ENCODE measurements around the gene CELSR1.
A peak's percentile ranks its signal among the peaks of the same experiment; 100 is the strongest.

The CELSR1 gene

GRCh38 chr22:46551996-46552395 lies 14.6 kb upstream of the CELSR1 start:
- DNase-seq (ENCODE audit: low read depth in 2 of 3, low spot score in 2 of 3), result no peak

GRCh38 chr22:46551321-46551720 lies 13.9 kb upstream of the CELSR1 start:
- DNase-seq (ENCODE audit: low read depth in 2 of 3, low spot score in 2 of 3), result no peak

DNA sequence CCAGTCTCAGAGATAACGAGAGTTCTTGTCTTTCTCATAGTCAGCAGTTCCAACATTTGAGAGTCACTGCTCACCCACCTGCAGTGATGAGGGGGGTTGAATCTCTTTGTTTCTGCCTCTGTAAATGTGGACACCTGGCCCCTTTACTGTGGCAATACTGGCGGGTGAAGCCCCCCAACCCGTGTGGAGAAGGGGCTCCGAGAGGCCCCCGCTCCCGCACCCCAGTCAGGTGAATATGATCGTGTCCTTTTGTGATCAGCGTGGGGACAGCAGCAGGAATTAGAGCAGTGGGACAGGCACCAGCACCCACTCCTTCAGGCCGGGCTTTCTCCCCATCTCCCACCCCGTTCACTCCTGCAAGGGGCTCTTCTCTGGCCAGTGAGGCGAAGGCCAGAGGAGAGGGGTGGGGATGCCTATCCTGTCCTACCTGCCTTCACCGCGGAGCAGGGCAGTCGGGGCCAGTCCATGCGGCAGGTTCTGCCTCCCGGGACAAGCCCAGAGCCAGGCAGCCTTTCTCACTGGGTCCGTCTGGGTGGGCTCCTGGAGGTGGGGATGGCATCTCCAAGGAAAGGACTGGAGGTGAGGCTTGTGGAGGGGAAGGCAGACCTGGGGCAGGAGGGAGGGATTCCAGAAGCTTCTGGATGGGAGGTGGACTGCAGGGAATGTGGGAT lies 12.7 kb upstream of the CELSR1 start:
- DNase-seq (ENCODE audit: low read depth in 2 of 3, low spot score in 2 of 3), result no peak

- DNase-seq (ENCODE audit: low read depth in 2 of 3, low spot score in 2 of 3), result no peak
Observed at GRCh38 chr22:46549563-46549840, 12.1 kb upstream of the CELSR1 start.

GRCh38 chr22:46547883-46548244 lies 10.4 kb upstream of the CELSR1 start:
- DNase-seq (ENCODE audit: low read depth in 2 of 3, low spot score in 2 of 3), result no peak

GRCh38 chr22:46547179-46547882 lies 9.9 kb upstream of the CELSR1 start:
- DNase-seq (ENCODE audit: low read depth in 2 of 3, low spot score in 2 of 3), result no peak

DNA sequence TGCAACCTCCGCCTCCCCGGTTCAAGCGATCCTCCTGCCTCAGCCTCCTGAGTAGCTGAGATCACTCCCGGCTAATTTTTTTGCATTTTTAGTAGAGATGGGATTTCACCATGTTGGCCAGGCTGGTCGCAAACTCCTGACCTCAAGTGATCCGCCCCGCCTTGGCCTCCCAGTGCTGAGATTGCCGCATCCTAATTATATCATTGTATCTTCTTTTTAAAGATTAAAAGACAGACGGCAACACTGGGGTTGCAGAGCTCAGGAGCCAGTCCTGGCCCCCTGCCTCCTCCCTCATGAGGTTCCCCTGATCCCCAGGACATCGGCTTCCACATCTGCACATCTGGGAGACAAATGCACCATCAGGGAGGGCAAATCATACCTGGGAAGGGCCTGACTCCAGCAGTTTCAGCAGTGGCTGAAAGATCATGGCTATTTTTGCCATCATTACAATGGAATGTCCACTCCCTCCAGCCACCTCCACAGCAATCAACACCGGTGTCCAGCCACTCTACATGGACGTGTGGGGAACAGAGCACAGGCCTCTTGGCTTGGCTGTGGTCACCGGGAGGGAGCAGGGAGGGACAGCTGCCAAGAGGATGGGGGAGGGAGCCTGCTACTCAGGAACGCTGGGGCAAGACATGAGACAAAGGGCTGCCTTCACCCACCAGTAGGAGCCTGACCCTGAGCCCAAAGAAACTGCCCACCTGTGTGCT lies 9.2 kb upstream of the CELSR1 start:
- DNase-seq (ENCODE audit: low read depth in 2 of 3, low spot score in 2 of 3), result no peak

GRCh38 chr22:46545086-46545792 lies 7.8 kb upstream of the CELSR1 start:
- no peak for DNase-seq (ENCODE audit: low read depth in 2 of 3, low spot score in 2 of 3)

DNA sequence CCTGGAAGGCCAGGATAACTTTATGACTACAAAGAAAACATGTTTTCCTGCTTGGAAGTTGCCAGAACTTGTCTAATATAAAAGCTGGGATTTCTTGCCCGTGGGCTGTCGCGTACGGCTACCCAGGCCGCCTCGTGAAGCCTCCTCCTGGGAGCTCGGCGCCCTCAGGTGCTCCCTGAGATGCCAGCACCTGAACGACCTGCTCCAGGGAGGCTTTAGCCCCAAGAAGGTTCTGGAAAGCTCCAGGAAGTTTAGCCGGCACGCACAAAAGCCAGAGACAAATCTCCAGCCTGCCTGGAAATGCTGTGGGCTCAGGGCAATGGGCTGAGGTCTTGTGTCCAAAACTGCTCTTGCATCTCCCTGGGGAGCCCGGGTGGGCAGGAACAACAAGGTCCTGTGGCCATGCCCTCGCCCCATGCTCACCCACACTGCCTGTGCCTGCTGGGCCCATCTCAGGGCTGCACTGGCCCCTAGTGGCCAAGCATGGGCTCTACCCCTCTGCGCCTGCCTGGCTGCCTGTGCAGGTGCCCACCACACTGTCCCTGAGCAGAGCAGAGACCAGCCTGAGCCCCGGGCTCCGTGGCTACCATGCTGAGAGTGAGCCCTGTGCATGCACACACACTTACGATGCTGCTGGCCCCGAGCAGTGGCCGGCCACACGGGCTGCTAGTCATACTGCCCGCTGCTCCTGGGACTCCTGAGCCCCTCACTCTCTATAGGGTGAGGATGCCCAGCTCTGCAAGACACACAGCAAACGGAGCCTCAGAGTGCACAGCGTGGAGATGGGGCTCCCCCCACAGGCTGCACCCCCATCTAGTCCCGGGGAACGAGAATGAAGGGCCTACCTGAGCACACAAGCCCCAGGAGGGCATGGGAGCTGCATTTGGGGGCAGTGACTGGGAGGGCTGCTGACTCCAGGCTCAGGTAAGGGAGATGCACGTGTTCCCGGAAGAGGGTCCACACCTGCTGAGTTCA lies 4.9 kb upstream of the CELSR1 start:
- peak; percentile 43 to 46 (median 45) for DNase-seq (ENCODE audit: low read depth in 2 of 3, low spot score in 2 of 3)

- no peak for DNase-seq (ENCODE audit: low read depth in 2 of 3, low spot score in 2 of 3)
Observed at GRCh38 chr22:46541536-46541935, 4.1 kb upstream of the CELSR1 start.

- no peak for DNase-seq (ENCODE audit: low read depth in 2 of 3, low spot score in 2 of 3)
Observed at GRCh38 chr22:46540874-46541273, 3.5 kb upstream of the CELSR1 start.

DNA sequence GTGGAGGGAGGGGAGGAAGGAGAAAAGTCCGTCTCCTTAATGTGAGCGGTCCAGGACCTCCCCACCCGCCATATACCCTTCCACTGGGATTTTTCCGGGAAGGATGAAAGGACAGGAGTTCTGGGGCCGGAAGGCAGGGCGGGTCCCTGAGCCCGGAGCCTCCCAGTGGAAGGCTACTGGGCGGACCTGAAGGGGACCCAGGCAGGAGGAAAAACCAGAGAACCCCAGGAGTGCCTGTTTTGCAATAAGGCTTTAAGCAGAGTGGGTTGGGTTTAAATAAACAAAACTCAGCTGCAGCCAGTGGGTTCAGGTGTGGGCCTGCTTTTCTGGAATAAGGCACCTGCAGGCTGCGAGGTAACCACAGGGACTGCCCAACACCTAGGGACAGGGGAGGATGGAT lies 1.7 kb upstream of the CELSR1 start:
- DNase-seq (ENCODE audit: low read depth in 2 of 3, low spot score in 2 of 3), result no peak

DNA sequence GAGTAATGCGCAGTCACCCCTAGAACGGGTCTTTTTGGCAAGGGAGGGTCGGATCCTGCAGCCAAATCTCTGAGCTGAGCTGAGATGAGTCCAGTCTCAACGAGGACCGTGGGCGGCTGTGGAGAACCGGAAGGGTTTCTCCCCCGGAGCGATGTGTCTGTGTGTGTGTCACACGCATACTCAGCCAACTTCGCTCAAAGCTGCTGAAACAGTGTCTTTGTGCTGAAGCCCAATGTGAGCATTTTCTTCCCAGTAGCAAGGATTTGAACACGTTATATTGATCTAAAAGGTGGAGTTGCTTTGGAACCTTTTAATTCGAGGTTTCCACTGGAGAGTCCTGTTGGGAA lies 1.4 kb upstream of the CELSR1 start:
- no peak for DNase-seq (ENCODE audit: low read depth in 2 of 3, low spot score in 2 of 3)

- no peak for DNase-seq (ENCODE audit: low read depth in 2 of 3, low spot score in 2 of 3)
Observed at GRCh38 chr22:46537946-46538813, 760 bp upstream of the CELSR1 start.

DNA sequence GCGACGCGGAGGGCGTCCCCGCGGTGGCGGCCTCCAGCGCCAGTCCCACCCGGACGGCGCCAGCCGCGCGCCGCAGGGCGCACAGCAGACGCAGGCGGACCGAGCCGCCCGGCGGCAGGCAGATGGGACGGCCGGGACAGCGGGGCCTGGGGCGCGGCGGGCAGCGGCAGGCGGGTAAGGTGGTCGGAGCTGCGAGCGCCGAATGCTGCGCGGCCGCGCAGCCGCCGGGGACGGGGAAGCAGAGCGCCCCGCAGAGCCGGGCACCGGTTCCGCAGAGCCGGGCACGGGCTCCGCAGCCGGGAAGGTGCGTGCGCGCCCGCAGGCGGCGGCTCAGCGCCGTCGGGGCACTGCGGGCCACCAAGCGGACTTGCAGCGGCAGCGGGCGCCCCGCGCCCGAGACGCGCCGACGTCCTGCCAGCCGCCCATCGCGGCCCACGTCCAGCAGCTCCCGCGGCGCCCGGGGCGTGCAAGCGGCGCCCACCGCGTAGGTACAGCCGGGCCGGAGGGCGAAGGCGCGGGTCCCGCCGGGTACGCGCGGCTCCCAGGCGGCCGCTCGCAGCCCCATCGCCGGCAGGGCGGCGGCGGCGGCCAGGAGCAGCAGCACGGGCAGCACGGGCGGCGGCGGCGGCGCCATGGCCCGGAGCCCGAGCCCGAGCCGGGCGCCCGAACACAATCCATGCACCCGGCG lies 739 bp downstream of the CELSR1 start:
- DNase-seq (ENCODE audit: low read depth in 2 of 3, low spot score in 2 of 3), result no peak

- DNase-seq (ENCODE audit: low read depth in 2 of 3, low spot score in 2 of 3), result no peak
Observed at GRCh38 chr22:46535876-46536536, 1.4 kb downstream of the CELSR1 start.

GRCh38 chr22:46534901-46535630 lies 2.4 kb downstream of the CELSR1 start:
- no peak for DNase-seq (ENCODE audit: low read depth in 2 of 3, low spot score in 2 of 3)

GRCh38 chr22:46534177-46534776 lies 3.1 kb downstream of the CELSR1 start:
- DNase-seq (ENCODE audit: low read depth in 2 of 3, low spot score in 2 of 3), result no peak
